HG02973 (cell line): ENCODE measurements around the gene CES4A.
A peak's percentile ranks its signal among the peaks of the same experiment; 100 is the strongest.

Source experiments
- ATAC-seq: cut with Tn5 transposase; IDR thresholded peaks from one replicate; pipeline ENCODE4 v1.9.1; 2021; ENCODE audit warnings: moderate library complexity; ENCODE audit not compliant: unreplicated experiment

Gene CES4A

GRCh38 chr16:67017810-67018488 is 29.6 kb downstream of the CES4A start:
- peak; percentile 79 for ATAC-seq

- ATAC-seq, result no peak
These were observed 30.8 kb downstream of the CES4A start for GRCh38 chr16:67019171-67019570.

GRCh38 chr16:67021321-67021720 is 32.9 kb downstream of the CES4A start:
- no peak for ATAC-seq

- no peak for ATAC-seq
These were observed 34.3 kb downstream of the CES4A start for GRCh38 chr16:67022531-67023214.

GRCh38 chr16:67023689-67024088 is 35.3 kb downstream of the CES4A start:
- no peak for ATAC-seq

GRCh38 chr16:67024384-67025209 is 36.2 kb downstream of the CES4A start:
- no peak for ATAC-seq

GRCh38 chr16:67025210-67025550 is 36.8 kb downstream of the CES4A start:
- ATAC-seq, result no peak

GRCh38 chr16:67026570-67026969 is 38.2 kb downstream of the CES4A start:
- ATAC-seq, result no peak

- ATAC-seq, result no peak
These were observed 38.7 kb downstream of the CES4A start for GRCh38 chr16:67027046-67027445.

- ATAC-seq, result no peak
These were observed 39.8 kb downstream of the CES4A start for GRCh38 chr16:67028167-67028695.

GRCh38 chr16:67028696-67029253 is 40.4 kb downstream of the CES4A start, which contains the start of gene CBFB:
TSS of gene CBFB (plus strand) at chr16:67029149. CDS start at chr16:67029408, 259 bp downstream.
- peak; percentile 73 for ATAC-seq

- ATAC-seq, result peak; percentile 36
These were observed 41.1 kb downstream of the CES4A start for GRCh38 chr16:67029254-67030096.

- ATAC-seq, result no peak
These were observed 42.0 kb downstream of the CES4A start for GRCh38 chr16:67030221-67030962.

GRCh38 chr16:67034487-67034886 is 46.1 kb downstream of the CES4A start:
- ATAC-seq, result no peak

- ATAC-seq, result no peak
These were observed 47.0 kb downstream of the CES4A start for GRCh38 chr16:67035364-67035763.

- ATAC-seq, result no peak
These were observed 47.9 kb downstream of the CES4A start for GRCh38 chr16:67036323-67036741.

- no peak for ATAC-seq
These were observed 51.1 kb downstream of the CES4A start for GRCh38 chr16:67039260-67040020.

- no peak for ATAC-seq
These were observed 51.8 kb downstream of the CES4A start for GRCh38 chr16:67040166-67040565.

- no peak for ATAC-seq
These were observed 52.5 kb downstream of the CES4A start for GRCh38 chr16:67040906-67041305.
